Stimulated activated CD4-positive, alpha-beta T cell treated with anti-CD3 and anti-CD28 coated beads, Interleukin-1b, Interleukin-23, amount 100 ng/mL, for 24 hours (primary cell): Measurements from ENCODE around the gene BUB1.
"Not testable (repeated sequence)": the region's sequence is repeated elsewhere in the genome, so short reads cannot be mapped to it uniquely, and the experiment has no call there.

Experiments used
- DNase-seq, 4 experiments: peaks; one replicate each; pipeline ENCODE4 v3.0.0-alpha.2; 2020; ENCODE audit warnings: low read depth in 4 of 4, low spot score in 1 of 4

BUB1 gene

DNA sequence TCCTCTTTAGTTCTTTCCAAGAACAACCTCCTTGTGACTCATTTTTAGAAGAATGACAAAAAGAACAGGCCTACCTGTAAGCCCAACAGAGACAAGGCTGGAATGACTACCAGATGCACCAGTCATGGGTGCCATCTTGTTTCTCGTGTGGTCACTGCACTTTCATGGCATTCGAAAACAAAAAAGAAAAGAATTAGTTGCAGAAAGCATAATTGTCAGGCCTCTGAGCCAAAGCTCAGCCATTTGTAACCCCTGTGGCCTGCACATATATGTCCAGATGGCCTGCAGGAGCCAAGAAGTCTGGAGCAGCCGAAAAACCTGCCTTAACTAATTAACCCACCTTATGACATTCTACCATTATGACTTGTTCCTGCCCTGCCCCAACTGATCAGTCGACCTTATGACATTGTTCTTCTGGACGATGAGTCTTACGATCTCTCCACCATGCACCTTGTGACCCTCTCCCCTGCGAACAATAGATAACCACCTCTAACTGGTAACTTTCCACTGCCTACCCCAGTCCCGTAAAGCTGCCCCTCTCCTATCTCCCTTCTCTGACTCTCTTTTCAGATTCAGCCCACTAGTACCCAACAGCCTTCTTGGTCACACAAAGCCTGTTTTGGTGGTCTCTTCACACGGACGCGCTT lies 13.9 kb upstream of the BUB1 start:
- no peak for DNase-seq

DNA sequence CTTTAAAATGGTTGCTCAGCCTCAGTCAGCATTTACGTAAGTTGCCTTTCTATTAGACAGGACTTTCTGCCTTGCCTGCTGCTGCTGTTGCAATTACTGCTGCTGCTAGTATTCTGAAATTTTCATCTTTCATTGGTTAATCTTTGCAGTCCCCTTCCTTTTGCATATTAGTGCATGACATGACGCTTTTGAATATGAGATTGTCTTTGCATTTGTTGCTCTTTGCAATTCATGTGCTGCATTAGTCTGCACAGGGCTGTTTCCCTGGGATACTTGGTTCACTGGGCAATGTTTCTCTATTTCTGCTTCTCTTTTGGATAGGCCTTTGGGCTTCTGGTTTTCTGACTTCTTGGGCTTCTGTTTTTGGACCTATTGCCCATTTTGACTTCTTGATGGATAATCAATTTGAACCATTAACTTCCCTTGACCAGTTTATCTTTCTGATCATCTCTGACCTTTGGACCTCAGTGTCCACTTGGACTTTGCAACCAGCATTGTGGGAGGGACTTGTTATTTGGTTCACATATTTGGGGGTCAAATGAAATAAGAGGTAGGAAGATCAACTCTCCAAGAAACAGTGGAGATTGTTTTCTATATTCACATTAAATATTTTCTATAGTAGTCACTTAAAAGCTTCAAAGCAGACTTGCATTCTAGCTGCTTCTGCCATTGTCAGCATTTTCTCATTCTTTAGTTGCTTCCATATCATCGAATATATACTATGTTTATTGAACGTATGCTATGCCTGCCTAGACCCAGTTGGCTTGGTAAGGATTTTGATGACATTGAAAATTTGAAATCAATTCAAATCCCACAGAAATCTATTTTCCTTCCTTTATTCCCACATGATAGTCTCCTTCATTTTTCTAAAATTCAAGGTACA lies 12.5 kb upstream of the BUB1 start:
- DNase-seq: no peak

DNA sequence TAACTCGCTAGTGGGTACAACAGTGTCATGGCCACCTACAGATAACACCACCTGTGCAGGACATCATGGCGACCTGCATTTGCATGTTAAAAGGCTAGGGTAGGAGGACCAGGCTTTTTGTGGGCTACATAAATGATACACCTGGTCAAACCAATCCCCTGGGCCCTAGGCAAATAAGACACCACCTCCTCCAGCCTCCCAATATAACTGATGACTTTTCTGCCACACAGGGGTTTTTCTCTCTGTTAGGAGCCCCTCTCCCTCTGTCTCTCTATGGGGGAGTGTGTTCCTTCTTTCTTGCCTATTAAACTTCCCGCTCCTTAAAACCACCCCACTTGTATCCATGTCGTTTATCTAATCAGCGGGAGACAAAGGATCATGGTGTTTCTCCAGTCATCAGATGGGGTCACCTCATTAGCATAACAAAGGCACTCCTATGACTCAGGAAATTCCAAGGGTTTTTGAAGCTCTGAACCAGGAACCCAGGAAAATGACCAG lies 10.8 kb upstream of the BUB1 start:
- DNase-seq: no peak

DNA sequence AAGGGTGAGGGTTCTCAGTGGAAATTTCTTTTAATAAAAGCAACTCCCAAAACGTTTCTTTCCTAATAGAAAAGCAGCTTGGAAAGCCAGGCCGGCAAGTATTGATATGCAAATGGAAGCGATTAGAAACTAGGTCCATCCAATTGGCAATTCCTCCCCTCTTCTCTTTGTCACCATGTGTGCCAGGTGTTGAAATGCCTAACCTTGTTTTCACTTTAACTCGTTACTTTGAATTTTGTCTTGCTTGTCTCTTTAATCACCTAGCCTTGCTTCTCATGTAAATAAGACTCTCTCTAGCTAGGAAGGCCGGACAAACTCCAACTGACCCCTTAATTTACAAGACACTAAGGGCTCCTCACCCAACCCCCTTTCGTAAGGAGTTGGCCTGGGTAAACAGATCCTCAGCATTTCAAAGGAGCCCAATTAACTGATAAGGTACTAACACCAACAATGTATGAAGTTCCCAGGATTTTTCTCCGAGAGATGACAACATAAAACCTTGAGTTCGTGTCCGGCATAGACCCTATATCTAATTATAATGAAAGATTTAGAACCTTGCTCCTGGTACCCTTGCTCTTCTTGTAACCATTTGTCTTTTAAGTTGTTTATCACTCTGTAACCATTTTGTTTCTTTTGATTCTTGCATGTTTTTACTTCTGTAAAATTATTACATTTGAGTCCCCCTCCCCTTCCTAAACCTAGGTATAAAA lies 10.1 kb upstream of the BUB1 start:
- DNase-seq: not testable (repeated sequence)

DNA sequence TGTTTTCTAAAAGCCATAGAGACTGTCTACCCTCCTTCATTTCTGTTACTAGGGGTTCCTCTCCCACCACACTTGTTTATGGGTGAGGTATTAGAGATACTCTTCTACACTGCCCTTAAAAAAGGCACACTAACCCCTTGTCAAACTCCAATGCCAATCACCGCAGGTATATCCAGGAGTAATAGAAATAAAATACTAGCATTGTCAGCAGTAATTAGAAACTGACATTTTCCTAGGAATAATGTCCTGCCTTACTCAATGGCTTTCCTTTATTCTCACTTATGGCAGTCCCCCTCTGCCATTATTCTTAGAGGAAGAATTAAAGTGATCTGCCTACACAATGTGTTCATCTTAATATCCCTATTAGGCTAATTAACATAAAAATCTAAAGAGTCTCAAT lies 5.0 kb upstream of the BUB1 start:
- DNase-seq: no peak

DNA sequence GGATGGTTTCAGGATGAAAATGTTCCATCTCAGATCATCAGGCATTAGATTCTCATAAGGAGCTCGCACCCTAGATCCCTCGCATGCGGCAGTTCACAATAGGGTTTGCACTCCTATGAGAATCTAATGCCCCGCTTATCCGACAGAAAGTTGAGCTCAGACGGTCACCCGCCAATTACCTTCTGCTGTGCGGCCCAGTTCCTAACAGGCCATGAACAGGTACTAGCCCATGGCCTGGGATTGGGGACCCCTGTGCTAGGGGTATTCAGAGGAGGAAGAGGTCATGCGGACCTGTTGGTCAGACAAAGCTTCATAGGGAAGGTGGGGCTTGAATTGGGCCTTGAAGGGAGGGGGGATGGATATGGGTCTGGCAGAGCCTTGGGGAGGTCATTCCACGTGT lies 4.4 kb upstream of the BUB1 start:
- no peak for DNase-seq

DNA sequence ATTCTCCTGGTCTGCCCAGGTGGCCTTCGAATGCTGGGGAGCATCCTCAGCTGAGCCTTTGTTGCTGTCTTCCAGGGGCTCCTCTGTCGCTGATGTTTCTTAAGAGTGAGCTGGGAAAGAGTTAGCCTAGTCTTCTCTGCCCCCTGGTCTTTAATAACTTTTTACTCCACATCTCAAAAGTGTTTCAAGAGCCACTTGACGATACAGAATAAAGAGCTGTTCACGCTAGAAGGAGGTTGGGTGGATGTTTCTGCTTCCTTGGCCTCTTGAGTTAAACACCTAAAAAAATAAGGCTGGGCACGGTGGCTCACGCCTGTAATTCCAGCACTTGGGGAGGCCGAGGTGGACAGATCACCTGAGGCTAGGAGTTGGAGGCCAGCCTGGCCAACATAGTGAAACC lies 2.8 kb upstream of the BUB1 start:
- no peak for DNase-seq

DNA sequence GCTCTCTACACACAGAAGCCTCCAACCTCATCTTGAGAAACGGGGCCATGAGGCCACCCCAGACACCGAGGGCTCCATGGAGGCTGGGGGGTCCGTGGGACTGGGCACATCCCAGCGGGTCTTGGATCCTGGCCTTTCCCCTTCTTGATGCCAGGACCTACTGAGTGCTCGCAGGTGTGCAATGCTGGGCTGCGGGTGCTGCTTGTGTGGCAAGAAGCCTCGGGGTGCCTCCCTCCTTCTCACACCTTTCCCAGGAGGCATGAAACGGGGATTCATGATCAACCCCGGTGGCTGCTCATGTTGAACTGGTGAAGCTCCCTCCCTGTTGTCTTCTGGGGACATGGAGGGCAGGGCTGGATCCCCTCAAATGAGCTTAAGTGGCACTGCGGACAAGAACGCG lies 2.0 kb upstream of the BUB1 start:
- DNase-seq: no peak

DNA sequence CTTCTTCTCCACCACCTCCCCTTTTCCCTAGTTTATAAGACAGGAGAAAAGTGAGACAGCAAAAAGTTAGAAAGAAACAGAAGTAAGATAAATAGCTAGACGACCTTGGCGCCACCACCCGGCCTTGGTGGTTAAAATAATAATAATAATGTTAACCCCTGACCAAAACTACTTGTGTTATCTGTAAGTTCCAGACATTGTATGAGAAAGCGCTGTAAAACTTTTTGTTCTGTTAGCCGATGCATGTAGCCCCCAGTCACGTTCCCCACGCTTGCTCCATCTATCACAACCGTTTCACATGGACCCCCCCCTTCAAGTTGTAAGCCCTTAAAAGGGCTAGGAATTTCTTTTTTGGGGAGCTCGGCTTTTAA lies 1.5 kb upstream of the BUB1 start:
- DNase-seq: no peak

DNA sequence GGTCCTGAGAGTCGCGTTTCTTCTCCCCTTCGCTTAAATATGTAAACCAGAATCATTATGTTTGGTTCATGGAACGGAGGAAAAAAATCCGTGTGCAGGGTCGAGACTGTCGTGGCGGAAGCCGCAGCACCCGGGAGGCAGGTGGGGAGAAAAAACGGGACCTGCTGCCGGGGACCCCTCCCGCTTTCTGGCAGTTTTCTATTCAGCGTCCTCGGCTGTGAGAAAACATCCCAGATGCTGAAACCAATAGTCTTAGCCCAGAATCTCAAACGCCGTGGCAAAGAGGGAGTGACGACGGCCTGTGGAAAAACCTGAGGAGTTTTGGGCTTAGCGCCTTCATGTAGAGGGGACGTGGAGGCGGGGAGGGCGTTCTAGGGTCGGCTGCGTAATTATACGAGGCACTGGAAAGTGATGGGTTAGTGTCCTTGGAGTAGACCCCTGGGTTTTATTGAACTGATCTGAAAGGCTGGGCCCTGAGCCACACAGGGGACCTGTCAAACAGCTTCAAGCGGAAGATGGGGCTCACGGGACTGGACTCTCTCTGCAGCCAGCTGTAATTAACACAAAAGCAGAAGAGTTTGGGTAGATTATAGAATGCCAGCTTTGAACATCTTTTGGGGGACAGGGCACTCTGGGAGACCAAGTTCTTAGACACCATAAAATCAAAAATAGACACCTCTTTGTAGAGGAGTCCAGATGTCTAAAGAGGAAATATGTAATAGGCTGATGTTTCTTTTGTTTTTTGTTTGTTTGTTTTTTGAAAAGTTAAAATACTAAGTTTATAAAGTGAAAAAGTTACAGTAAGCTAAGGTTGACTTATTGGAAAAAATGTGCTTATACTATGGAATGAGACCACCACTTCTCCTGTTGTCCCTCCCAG lies 834 bp upstream of the BUB1 start:
- peak in 1 of 4 experiments; percentile 6 for DNase-seq

DNA sequence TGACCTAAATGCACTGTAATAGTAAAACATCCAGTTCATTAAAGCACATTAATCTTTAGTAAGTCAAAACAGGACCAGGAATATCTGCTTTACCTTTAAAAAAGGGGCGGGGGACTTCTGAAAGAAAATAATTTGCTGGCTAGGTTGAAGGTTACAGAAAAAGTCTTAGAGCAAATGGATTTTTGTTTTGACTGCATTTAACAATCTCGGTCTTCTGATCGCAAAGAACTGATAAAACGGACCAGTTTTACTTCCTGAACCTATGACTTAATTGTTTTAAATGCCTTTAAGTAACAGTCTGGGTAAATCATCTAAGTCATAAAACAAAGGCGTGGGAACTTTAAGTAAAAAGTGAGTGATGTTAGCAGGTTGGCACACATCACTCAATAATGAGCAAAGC lies 783 bp downstream of the BUB1 start:
- no peak for DNase-seq

DNA sequence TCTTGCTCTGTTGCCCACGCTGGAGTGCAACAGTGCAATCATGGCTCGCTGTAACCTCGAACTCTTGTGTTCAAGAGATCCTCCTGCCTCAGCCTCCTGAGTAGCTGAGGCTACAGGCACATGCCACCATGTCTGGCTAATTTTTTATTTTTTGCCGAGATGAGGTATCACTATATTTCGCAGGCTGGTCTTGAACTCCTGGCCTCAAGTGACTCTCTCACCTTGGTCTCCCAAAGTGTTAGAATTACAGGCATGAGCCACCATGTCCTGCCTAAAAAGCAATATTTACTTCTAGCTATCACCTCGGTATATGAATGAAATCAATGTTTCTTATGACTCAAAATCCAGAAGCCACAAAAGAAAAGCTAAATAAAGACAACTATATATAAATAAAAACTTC lies 2.2 kb downstream of the BUB1 start:
- no peak for DNase-seq

DNA sequence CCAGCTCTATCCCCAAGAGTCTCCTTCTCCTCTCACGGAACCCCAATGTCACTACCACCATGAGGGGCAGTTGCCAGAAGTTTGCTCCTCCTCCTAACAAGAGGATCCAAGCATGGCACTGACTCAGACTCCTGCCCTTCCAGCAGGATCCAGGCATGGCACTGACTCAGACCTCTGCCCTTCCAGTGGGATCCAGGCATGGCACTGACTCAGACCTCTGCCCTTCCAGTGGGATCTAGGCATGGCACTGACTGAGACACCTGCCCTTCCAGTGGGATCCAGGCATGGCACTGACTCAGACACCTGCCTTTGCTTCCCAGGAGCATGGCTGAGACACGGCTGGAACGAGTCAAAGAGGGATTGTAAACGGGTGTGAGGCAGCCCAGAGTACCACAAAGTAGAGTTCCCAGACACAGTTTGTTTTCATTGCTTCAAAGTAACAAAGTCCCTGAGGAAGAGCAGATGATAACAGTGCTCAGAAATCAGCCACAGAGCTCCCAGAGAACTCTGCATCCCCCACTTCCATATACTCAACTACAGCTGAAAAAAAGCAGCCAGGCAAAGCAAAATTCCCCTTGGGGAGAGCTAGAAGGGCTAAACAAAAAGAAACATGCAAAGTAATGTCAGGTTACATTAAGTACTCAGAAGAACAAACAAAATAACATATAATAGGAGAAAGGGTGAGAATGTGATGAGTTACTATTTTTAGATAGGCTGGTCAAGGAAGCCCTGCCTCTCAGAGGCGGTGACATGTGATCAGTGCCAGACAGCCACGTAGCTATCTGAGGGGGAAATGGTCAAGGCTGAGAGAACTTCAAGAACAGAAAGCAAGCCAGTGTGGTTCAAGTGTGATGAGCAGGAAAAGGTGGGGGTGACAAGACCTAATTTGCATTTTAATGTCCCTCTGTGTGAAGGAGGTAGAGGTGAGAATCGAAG lies 3.0 kb downstream of the BUB1 start:
- DNase-seq: no peak

DNA sequence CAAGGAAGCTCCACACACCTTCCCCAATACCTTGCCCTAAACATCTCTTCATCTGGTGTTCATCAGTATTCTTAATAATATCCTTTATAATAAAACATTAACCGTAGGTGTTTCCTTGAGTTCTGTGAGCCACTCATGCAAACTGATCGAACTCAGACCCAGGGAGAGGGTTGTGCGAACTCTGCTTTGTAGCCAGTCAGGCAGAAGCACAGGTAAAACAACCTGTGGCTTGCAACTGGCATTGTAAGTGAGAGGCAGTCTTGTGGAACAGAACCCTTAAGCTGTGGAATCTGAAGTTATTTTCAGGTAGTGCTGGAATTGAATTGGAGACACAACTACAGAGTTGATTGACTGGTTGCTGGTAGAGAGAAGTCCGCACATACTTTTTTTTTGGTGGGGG lies 4.7 kb downstream of the BUB1 start:
- no peak for DNase-seq

DNA sequence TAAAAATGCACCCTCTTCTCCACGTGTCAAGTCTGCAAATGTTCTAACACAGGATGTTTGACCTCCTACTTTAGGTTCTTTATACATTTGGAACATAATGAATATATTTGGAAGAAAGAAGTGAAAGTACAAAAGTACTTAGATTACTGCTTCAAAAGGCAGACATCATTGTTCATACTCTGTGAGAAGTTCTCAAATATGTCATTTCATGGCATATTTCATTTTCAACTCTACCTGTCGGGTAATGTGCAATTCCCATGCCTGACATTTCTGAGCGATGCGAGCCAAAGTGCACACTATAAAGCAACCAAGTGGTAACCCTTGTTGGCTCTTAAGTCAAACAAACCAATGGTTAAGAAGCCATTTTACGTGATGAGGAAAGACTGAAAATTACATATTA lies 7.0 kb downstream of the BUB1 start:
- DNase-seq: no peak

DNA sequence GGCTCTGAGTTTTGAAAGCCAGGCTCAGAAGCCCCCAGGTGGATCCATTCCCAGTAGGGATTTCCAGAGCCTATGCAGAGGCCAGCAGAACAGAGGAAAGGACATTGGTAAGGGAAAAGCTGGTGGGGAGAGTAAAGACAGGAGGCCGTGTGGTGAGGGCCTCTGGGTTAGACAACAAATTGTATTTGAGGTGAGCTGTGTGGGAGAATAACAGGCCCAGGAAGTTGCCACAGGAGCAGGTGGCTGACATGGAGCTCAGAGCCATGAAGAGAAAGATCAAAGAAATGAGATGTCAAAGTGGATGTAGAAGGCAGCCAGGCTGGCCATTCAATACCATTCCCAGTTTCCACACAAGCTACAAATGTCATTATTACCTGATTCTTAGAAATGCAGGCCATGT lies 8.8 kb downstream of the BUB1 start:
- no peak for DNase-seq

DNA sequence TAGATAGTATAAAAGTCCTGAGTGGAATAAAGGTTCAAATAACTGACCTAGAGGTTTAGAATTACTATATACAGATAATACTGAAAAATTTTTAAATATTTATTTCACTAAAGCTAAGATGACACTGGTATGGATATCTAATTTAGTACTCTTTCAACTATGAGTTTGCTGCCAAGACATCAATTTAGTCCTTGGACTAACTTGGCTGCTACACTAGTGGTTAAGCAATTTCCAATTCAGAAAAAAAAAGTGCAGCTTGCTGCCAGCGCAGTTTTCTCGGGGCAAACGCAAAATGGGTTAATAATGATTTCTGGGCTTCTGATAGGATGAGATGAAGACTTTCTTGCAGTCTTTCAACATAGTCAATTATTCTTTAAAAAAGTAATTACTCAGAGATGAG lies 10.8 kb downstream of the BUB1 start:
- DNase-seq: no peak

DNA sequence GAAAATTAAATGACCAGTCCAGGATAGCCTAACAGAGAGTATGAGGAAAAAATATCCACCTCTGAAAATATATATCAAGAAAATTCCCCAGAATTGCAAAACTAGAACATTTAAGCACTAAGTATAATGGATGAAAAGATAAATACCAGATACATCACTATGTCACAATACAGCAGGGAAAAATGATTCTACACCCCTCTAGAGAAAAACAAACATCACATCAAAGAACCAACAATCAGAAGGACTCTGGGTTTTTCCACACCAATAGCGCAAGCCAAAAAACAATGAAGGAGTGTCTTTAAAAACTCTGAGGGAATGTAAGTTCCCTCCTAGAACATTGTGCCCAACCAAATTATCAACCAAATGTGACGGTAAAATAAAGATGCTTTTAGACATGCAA lies 13.7 kb downstream of the BUB1 start:
- no peak for DNase-seq

DNA sequence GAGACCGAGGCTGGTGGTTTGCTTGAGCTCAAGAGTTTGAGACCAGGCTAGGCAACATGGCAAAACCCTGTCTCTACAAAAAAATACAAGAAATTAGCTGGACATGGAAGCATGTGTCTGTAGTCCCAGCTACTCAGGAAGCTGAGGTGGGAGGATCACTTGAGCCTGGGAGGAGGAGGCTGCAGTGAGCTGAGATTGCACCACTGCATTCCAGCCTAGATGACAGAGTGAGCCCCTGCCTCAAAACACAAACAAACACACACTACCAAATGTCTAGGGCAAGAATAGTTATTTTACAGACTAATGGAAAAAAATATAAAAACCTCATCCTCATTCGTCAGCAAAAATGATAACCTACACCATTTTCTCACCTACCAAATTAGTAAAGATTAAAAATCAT lies 15.3 kb downstream of the BUB1 start:
- DNase-seq: no peak

DNA sequence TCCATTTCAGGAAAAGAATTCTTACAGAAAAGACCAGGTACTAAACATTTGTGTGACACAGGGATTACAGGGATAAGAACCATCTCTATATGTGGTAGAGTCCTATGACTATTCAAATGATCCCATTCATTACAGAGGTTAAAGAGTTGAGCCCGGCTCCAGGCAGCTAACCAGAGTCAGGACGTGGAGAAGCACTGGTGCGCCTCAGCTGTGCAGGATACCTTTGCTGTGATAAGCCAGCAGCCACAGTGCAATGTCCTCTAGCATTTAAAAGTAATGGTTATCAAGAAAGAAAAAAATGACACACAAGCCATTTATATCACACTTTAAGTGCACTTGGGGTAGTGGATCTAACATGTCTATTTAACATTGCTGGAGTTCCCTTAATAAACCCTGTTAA lies 17.3 kb downstream of the BUB1 start:
- no peak for DNase-seq
